Activated naive CD8-positive, alpha-beta T cell treated with anti-CD3 and anti-CD28 coated beads, Interleukin-2, amount 50 U/mL, for 16 hours (primary cell): ENCODE measurements around the gene FGF6.
"Not testable (repeated sequence)": the region's sequence is repeated elsewhere in the genome, so short reads cannot be mapped to it uniquely, and the experiment has no call there.

Experiments
- DNase-seq: peaks from one replicate; pipeline ENCODE4 v3.0.0-alpha.2; 2020; ENCODE audit warnings: low read depth, low spot score

The FGF6 gene

GRCh38 chr12:4420138-4420670 lies 25.4 kb downstream of the FGF6 start:
- DNase-seq = no peak

- DNase-seq = no peak
Observed at GRCh38 chr12:4418913-4419312, 26.7 kb downstream of the FGF6 start.

- DNase-seq = no peak
Observed at GRCh38 chr12:4417936-4418335, 27.7 kb downstream of the FGF6 start.

GRCh38 chr12:4417455-4417854 lies 28.2 kb downstream of the FGF6 start:
- DNase-seq = no peak

DNA sequence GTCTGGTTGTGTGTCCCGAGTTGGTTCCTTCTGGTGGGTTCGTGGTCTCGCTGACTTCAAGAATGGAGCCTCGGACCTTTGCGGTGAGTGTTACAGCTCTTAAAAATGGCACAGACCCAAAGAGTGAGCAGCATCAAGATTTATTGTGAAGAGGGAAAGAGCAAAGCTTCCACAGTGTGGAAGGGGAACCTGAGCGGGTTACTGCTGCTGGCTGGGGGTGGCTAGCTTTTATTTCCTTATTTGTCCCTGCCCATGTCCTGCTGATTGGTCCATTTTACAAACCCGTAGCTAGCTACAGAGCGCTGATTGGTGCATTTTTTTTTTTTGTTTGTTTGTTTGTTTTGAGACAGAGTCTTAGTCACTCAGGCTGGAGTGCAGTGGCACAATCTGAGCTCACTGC lies 29.3 kb downstream of the FGF6 start:
- no peak for DNase-seq

DNA sequence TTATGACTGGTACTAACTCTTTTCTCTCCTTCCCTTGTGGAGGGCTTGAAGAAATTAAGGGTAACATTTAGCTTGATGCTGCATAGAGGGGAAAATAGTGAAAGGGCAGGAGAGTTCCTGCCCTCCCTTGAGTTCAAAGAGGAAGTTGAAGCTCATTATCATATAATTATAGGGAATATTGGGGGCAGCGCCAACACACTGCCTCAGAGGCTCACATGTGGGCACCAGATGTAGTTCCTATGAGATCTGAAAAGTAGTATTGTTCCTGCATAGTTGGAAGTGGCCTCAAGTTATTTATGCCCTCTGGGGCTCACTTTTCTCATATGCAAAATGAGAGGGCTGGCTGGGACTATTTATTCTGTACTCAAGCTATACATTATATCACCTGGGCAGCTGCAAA lies 33.1 kb downstream of the FGF6 start:
- no peak for DNase-seq

DNA sequence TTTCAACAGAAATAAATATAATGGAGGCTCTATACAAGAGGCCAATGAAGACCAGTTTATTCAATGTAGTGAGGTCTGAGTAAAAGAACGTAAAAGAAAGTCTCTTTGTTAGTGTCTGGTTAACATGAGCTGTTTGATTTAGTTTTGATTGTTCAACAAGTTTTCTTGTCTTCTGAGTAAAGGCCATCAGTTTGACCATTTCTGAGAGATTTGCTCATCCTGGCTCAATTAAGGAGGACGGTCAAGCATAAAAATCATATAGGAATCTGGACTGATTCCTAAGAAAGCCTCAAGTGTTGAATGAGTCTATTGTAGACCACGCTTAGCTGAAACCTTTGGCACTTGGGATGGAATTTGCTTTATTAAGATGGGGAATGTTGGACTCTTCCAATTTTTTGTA lies 33.6 kb downstream of the FGF6 start:
- DNase-seq = no peak

- no peak for DNase-seq
Observed at GRCh38 chr12:4407136-4407535, 38.5 kb downstream of the FGF6 start.

GRCh38 chr12:4404877-4405637 lies 40.6 kb downstream of the FGF6 start:
- not testable (repeated sequence) for DNase-seq

DNA sequence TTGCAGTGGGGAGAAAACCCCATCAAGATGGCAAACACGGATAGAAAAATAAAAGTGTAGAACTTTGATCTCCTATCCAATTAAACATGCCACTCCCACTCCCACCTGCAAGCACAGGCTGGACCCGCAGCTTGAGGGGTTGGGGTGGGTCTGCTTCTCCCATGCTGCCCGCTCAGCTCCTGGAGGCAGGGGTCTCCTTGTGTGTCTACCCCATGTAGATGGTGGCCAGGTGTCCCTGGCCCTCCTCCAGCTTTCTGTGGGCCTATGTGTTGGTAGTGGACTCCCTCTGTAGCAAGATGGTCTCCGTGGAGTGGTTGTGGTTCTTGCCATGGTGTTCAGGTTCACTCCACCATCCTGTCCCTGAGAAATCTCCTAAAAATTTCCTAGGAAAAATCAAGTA lies 42.6 kb downstream of the FGF6 start:
- no peak for DNase-seq

- DNase-seq = no peak
Observed at GRCh38 chr12:4401117-4401516, 44.5 kb downstream of the FGF6 start.

DNA sequence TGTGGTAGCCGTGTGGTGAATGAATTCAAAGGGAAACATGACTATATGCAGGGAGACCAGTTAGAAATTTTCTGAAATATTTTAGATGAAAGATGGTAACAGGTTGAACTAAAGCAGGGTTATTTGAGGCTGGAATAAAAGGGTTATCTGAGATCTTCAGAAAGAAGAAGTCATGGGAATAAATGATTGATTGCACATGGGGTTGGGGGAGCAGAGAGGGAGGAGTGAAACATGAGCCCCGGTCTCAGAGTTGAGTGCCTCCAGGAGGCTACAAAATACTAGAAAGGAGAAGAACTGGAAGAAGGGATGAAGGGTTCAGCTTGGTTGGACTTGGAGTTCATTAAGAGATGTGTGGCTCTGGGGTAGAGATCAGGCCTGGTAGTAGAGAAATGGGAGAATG lies 49.8 kb downstream of the FGF6 start:
- DNase-seq = no peak

GRCh38 chr12:4393211-4393610 lies 52.4 kb downstream of the FGF6 start:
- no peak for DNase-seq

DNA sequence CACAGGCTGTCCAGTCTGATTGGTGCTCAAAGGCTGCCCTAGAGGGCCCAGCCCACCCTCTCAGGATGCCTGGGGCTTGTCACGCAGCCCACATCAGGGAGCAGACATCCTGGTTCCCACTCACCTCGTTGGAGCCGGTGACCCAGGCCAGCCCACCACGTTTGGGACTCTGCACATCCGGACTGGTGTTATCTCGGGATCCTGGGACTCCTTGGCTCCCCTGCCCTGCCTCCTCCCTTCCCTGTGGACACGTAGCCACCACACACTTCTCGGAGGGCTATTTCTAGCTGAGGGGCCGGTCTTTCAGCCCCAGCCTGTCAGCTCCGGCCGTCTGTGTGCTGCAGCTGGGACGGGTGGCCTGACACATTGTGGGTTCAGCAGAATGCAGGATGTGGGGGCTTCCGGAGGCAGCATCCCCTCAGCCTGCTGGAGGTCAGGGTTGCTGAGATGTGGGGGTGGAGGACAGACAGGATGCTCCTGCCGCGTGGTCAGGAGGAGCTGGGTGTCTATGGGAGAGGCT lies 53.3 kb downstream of the FGF6 start:
- DNase-seq = no peak

DNA sequence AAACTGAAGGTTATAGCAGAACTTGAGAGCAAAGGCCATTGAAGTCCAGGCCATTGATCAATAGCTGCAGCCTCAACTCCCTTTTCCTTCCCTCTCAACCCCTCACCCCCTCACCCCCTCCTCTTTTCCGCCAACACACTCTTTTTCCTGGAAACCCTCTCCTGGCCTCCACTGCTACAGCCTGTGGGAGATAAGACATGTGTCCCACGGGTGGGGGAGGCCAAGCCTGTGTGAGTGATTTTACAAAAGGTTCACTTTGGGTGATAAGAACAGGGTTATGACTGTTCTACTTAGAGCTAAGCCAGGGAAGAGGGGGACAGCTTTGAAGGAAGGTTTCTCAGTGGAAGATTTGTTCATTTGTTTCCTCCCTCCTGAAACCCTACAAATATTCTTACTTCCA lies 57.0 kb downstream of the FGF6 start:
- no peak for DNase-seq

DNA sequence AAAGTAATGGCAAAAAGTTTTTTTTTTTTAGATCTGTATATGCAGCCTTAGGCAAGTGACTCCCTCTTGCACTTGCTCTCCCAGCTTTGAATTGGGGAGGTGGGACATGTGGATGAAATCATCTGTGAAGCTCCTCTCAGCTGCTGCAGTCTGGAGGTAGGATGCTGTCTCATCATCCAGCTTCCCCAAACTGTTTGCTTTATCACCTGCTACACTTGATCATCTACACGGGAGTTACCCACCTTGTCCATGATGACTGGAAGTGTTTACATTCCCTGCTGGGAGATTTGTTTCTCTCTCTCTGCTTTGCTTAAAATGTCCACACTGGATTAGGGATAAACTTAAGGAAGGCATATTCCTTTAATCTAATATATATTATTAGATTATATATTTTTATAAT lies 57.6 kb downstream of the FGF6 start:
- no peak for DNase-seq

GRCh38 chr12:4387607-4388006 lies 58.0 kb downstream of the FGF6 start:
- no peak for DNase-seq

DNA sequence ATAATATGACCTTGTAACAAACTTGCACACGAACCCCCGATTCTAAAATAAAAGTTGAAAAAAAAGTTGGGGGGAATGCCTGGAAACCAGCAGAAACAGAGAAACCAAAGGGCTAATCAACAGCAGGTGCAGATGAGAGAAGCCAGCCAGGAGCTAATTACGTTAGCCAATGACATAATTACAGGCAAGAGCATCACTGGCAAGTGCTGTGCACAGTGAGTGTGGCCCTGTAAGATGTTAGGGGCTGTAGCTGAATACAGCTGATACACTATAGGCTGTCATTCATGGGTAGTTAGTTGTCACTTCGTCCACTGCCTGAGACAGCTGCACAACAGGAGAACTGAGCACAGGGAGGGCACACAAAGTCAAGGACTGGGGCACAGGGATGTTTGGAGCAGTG lies 58.8 kb downstream of the FGF6 start:
- DNase-seq = no peak
